ENCODE results near the gene GLYATL1.

GLYATL1 gene

GRCh38 chr11:58968251-58968711, 29.0 kb downstream of the GLYATL1 start:
- Histone ChIP-seq H3K4me1 (ENCODE audit: control insufficient read depth in 1 of 2, insufficient read depth in 1 of 2, low read depth in 1 of 2, low read length in 1 of 2) (no peaks in the 10 kb centered on the region), H3K27me3 (no peaks in the 10 kb centered on the region), H3K27ac (no peak overlapping the region), H3K9me3 (no peaks in the 10 kb centered on the region), H3K4me3 (ENCODE audit: low read depth in 1 of 2, low read length in 1 of 2) (no peak overlapping the region), H3K36me3 (no peaks in the 10 kb centered on the region)
- no peak for TF ChIP-seq CTCF (IDR thresholded peaks at IDR 0.05)

DNA sequence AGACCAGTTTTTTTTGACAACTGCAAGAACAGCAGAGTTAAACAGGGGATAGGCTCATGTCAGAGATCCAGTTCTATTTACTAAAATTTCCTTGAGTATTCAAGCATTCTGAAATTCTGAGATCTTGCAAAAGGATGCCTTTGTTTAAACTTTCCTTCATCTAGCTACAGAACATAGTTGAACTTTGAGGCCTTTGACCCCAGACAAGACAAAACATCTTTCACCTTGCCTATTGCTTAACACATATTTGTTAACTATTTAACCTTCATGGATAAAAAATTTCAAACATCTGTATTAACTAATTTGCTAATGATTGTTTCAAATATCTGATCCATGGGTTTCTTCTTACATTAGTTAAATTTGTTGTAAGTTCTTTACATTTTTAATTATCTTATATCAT, 38.2 kb downstream of the GLYATL1 start:
- no peaks in the 10 kb centered on the region for H3K4me1 ChIP-seq (ENCODE audit: control insufficient read depth in 1 of 2, insufficient read depth in 1 of 2, low read depth in 1 of 2, low read length in 1 of 2)
- no peak for TF ChIP-seq CTCF (IDR thresholded peaks at IDR 0.05)
- H3K27ac ChIP-seq = no peak overlapping the region

GRCh38 chr11:58979222-58979621, 39.9 kb downstream of the GLYATL1 start:
- no peak overlapping the region for H3K27ac ChIP-seq
- no peaks in the 10 kb centered on the region for H3K9me3 ChIP-seq
- no peak overlapping the region for H3K4me3 ChIP-seq (ENCODE audit: low read depth in 1 of 2, low read length in 1 of 2)
- TF ChIP-seq CTCF (IDR thresholded peaks at IDR 0.05) = no peak
- no peaks in the 10 kb centered on the region for H3K4me1 ChIP-seq (ENCODE audit: control insufficient read depth in 1 of 2, insufficient read depth in 1 of 2, low read depth in 1 of 2, low read length in 1 of 2)
- H3K36me3 ChIP-seq = no peaks in the 10 kb centered on the region
- H3K27me3 ChIP-seq = no peaks in the 10 kb centered on the region

More for the DNA sequence above, 38.2 kb downstream of the GLYATL1 start:
- Histone ChIP-seq H3K4me3 (ENCODE audit: low read depth in 1 of 2, low read length in 1 of 2) (no peak overlapping the region), H3K9me3 (no peaks in the 10 kb centered on the region), H3K36me3 (no peaks in the 10 kb centered on the region), H3K27me3 (no peaks in the 10 kb centered on the region)

DNA sequence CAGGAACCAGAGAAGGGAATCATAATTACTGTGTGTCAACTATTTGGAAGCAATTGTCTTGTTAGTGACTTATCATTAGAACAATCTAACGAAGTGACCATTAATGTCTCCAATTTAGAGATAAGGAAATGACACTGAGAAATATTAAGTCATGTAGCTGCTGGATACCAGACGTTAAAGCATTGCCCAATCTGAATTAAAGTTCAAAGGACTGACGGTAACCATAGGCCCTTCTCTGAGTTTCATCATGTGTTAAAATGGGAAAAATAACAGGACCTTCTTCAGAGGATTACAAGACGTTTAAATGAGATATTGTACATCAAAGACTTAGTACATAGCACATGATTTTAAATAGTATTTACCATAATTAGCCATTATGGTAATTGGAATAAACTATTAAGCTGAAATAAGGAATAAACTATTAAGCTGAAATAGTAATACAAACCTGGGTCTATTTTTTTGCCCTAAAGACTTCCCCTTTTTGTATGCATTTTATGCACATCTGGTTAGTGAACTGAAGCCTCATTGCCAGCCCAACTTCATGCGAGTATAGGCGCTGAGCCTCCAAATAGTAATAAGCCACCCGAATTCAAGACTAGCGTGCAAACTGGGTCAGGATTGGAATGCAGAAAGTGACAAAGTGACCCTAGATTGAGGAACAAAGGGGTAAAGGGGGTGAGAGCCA, 41.0 kb downstream of the GLYATL1 start:
- H3K9me3 ChIP-seq = no peaks in the 10 kb centered on the region
- TF ChIP-seq CTCF (IDR thresholded peaks at IDR 0.05) = no peak
- H3K36me3 ChIP-seq = no peaks in the 10 kb centered on the region
- H3K4me3 ChIP-seq (ENCODE audit: low read depth in 1 of 2, low read length in 1 of 2) = no peak overlapping the region
- H3K27me3 ChIP-seq = no peaks in the 10 kb centered on the region
- no peaks in the 10 kb centered on the region for H3K4me1 ChIP-seq (ENCODE audit: control insufficient read depth in 1 of 2, insufficient read depth in 1 of 2, low read depth in 1 of 2, low read length in 1 of 2)
- no peak overlapping the region for H3K27ac ChIP-seq

GRCh38 chr11:58992489-58992888, 53.2 kb downstream of the GLYATL1 start:
- H3K4me3 ChIP-seq (ENCODE audit: low read depth in 1 of 2, low read length in 1 of 2) = no peak overlapping the region
- H3K27ac ChIP-seq = no peak overlapping the region
- no peaks in the 10 kb centered on the region for H3K9me3 ChIP-seq
- no peaks in the 10 kb centered on the region for H3K27me3 ChIP-seq
- no peaks in the 10 kb centered on the region for H3K4me1 ChIP-seq (ENCODE audit: control insufficient read depth in 1 of 2, insufficient read depth in 1 of 2, low read depth in 1 of 2, low read length in 1 of 2)
- no peaks in the 10 kb centered on the region for H3K36me3 ChIP-seq
- TF ChIP-seq CTCF (IDR thresholded peaks at IDR 0.05) = no peak

All from neutrophil (primary cell).